HCT116 (cell line): ENCODE results near the gene NPR1.

Experiments
- CEBPB ChIP-seq: IDR thresholded peaks from 2 replicates; pipeline ENCODE4 v1.6.1; 2012; ENCODE audit warnings: low read depth
- CTCF ChIP-seq, 3 experiments: fragments of 200-600 bp in 1 of 3; sonication (generic) in 1 of 3; IDR thresholded peaks in 2 of 3; conservative IDR thresholded peaks in 1 of 3; 2 replicates each; pipeline ENCODE4 v1.5.1; 2012 to 2017; ENCODE audit warnings: low read depth in 2 of 3, low read length in 2 of 3, antibody characterized with exemption in 1 of 3, borderline replicate concordance in 1 of 3, control low read depth in 1 of 3, mild to moderate bottlenecking in 1 of 3, mixed read lengths in 1 of 3, mixed run types in 1 of 3, moderate library complexity in 1 of 3; ENCODE audit not compliant: insufficient read depth in 1 of 3
- ELF1 ChIP-seq: IDR thresholded peaks from 2 replicates; pipeline ENCODE4 v1.6.1; 2012; ENCODE audit warnings: low read depth, borderline replicate concordance
- EZH2 ChIP-seq: fragments of 200-600 bp; sonication (generic); IDR thresholded peaks from 2 replicates; pipeline ENCODE4 v1.6.1; 2017; ENCODE audit warnings: antibody characterized with exemption, mixed run types
- JUND ChIP-seq: IDR thresholded peaks from 2 replicates; pipeline ENCODE4 v1.6.1; 2012
- POLR2A ChIP-seq: IDR thresholded peaks from 2 replicates; pipeline ENCODE4 v1.7.0; 2011; ENCODE audit warnings: borderline replicate concordance; ENCODE audit not compliant: insufficient read depth, insufficient read length; ENCODE audit errors: extremely low read depth
- POLR2AphosphoS5 ChIP-seq: IDR thresholded peaks from 2 replicates; pipeline ENCODE4 v1.6.1; 2011; ENCODE audit warnings: mild to moderate bottlenecking, low read depth, low read length, moderate library complexity
- TF ChIP-seq, protein P1 (sequence below): IDR thresholded peaks from 2 replicates; pipeline ENCODE4 v1.6.1; 2012; ENCODE audit warnings: low read depth
- TF ChIP-seq, protein P2 (sequence below): IDR thresholded peaks from 2 replicates; pipeline ENCODE4 v1.6.1; 2012

- TF ChIP-seq, protein P1, sequence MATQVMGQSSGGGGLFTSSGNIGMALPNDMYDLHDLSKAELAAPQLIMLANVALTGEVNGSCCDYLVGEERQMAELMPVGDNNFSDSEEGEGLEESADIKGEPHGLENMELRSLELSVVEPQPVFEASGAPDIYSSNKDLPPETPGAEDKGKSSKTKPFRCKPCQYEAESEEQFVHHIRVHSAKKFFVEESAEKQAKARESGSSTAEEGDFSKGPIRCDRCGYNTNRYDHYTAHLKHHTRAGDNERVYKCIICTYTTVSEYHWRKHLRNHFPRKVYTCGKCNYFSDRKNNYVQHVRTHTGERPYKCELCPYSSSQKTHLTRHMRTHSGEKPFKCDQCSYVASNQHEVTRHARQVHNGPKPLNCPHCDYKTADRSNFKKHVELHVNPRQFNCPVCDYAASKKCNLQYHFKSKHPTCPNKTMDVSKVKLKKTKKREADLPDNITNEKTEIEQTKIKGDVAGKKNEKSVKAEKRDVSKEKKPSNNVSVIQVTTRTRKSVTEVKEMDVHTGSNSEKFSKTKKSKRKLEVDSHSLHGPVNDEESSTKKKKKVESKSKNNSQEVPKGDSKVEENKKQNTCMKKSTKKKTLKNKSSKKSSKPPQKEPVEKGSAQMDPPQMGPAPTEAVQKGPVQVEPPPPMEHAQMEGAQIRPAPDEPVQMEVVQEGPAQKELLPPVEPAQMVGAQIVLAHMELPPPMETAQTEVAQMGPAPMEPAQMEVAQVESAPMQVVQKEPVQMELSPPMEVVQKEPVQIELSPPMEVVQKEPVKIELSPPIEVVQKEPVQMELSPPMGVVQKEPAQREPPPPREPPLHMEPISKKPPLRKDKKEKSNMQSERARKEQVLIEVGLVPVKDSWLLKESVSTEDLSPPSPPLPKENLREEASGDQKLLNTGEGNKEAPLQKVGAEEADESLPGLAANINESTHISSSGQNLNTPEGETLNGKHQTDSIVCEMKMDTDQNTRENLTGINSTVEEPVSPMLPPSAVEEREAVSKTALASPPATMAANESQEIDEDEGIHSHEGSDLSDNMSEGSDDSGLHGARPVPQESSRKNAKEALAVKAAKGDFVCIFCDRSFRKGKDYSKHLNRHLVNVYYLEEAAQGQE = no peak
- TF ChIP-seq, protein P2, sequence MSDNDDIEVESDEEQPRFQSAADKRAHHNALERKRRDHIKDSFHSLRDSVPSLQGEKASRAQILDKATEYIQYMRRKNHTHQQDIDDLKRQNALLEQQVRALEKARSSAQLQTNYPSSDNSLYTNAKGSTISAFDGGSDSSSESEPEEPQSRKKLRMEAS = no peak
- TF ChIP-seq EZH2 = no peak
- TF ChIP-seq ELF1 = no peak
- no peak for TF ChIP-seq POLR2A
- no peak for TF ChIP-seq CEBPB
- TF ChIP-seq POLR2AphosphoS5 = no peak
- no peak for TF ChIP-seq JUND
- TF ChIP-seq CTCF (IDR thresholded peaks at IDR 0.05 in 2 of 3, conservative IDR thresholded peaks at IDR 0.05 in 1 of 3; ENCODE audit: borderline replicate concordance in 1 of 3, insufficient read depth in 1 of 3, low read depth in 2 of 3, low read length in 2 of 3) = no peak
Measured at GRCh38 chr1:153630384-153630783, 48.1 kb upstream of the NPR1 start.
